Measurements from ENCODE around the gene MRPS15.

DNA sequence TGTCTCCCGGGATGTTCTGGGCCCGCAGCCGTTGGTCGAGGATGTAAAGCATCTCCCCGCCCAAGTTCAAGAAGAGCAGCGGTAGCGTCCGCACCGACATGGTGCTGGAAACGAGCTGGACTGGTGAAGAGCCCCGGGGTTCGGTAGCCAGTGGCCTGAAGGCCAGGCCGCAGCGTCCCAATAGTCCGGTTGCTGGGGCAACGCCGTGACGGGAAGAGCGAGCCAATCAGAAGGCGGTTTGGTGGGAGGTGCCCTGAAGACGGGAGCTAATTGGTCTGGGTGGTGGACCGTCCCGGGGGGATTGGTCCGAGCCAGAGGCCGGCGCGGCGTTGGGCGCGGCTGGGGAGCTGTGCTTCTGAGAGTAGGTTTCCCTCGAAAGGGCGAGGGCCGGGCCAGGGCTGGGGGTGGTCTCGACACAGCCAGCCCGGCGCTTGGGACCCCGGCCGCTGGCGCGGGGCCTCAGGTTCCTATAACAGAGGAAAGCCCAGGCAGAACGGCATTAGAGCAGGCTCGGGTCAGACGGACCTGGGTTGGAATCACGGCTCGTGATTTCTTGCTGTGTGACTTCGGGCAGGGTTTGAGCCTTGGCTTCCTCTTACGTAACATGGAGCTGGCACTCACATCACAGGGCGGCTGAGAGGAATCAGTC, 13.8 kb downstream of the MRPS15 start, which contains the start of gene OSCP1:
- TF ChIP-seq, protein P1, sequence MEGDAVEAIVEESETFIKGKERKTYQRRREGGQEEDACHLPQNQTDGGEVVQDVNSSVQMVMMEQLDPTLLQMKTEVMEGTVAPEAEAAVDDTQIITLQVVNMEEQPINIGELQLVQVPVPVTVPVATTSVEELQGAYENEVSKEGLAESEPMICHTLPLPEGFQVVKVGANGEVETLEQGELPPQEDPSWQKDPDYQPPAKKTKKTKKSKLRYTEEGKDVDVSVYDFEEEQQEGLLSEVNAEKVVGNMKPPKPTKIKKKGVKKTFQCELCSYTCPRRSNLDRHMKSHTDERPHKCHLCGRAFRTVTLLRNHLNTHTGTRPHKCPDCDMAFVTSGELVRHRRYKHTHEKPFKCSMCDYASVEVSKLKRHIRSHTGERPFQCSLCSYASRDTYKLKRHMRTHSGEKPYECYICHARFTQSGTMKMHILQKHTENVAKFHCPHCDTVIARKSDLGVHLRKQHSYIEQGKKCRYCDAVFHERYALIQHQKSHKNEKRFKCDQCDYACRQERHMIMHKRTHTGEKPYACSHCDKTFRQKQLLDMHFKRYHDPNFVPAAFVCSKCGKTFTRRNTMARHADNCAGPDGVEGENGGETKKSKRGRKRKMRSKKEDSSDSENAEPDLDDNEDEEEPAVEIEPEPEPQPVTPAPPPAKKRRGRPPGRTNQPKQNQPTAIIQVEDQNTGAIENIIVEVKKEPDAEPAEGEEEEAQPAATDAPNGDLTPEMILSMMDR (conservative IDR thresholded peaks at IDR 0.05 in 1 of 2, IDR thresholded peaks at IDR 0.05 in 1 of 2; ENCODE audit: extremely low read depth in 1 of 2, insufficient read depth in 1 of 2, low read depth in 1 of 2, low read length in 2 of 2), result no peak
- no peak for TF ChIP-seq EZH2 (IDR thresholded peaks at IDR 0.05; ENCODE audit: borderline replicate concordance, low read length)

Measured in mammary epithelial cell (primary cell).